H1 (cell line): ENCODE data around the gene SDF2L1. TPM values are rescaled to one million over a fixed set of nuclear protein-coding genes. Genes with fewer than 3 reads are reported as not detected.

ENCODE experiments used
- ATF2 ChIP-seq: IDR thresholded peaks from 2 replicates; pipeline ENCODE4 v1.6.1; 2012; ENCODE audit warnings: low read length, inconsistent platforms
- polyA plus RNA-seq, 7 experiments: library from polyadenylated mRNA; depleted of rRNA in 3 of 7; stranded (reverse) in 5 of 7; unstranded in 2 of 7; fragments of >200 nt in 5 of 7; fragments of 200-250 nt in 2 of 7; gene quantifications; 1 replicate in 5 of 7; 2 replicates in 1 of 7; 4 replicates in 1 of 7; pipeline versions ENCODE4 v1.2.1 to v1.2.3, GENCODE V29; 2011 to 2013; ENCODE audit warnings: missing spikeins in 2 of 7, mixed read lengths in 2 of 7
- total RNA-seq: library from RNA; stranded (reverse); fragmentation: NEBNext Ultra II Directional; extraction: Animal tissue kit (Norgen Biotek cat#: 25700); gene quantifications from 2 replicates; pipeline ENCODE4 v1.2.1, GENCODE V29; 2021

The SDF2L1 gene
- total and polyA plus RNA-seq, 2 of the 8 experiments (the other 6 are each of a cell fraction or from before 2014, with no cell fraction given): 51.1 to 59.6 TPM

- TF ChIP-seq ATF2: no peak
Observed at GRCh38 chr22:21690401-21690801, 48.3 kb downstream of the SDF2L1 start (continued).
